CD14-positive monocyte (primary cell): Measurements from ENCODE around the gene GTF2H4. TPM values are rescaled to one million over a fixed set of nuclear protein-coding genes. Genes with fewer than 3 reads are reported as not detected.

Experiments
- DNase-seq, 3 donors: peaks; one replicate each; pipeline ENCODE4 v3.0.0-alpha.2; 2011 to 2022
- H2AFZ ChIP-seq: 2 replicates; pipeline ENCODE4 v1.6.0; 2012; ENCODE audit warnings: mild to moderate bottlenecking, low read depth, low read length, inconsistent platforms; ENCODE audit not compliant: insufficient read depth, poor library complexity, severe bottlenecking
- H3K27ac ChIP-seq, 2 donors: 1 replicate in 1 of 2; 2 replicates in 1 of 2; pipeline ENCODE4 v1.5.1; 2012 to 2013; ENCODE audit warnings: low read length in 2 of 2, control low read depth in 1 of 2, inconsistent platforms in 1 of 2, low read depth in 1 of 2, mild to moderate bottlenecking in 1 of 2
- H3K27me3 ChIP-seq, 2 donors: one replicate each; pipeline versions ENCODE4 v1.6.0 to v1.6.1; 2011 to 2013; ENCODE audit warnings: low read length in 2 of 2; ENCODE audit not compliant: control insufficient read depth in 2 of 2, insufficient read depth in 2 of 2
- H3K36me3 ChIP-seq, 2 donors: replicated peaks in 1 of 2; 1 replicate in 1 of 2; 2 replicates in 1 of 2; pipeline versions ENCODE4 v1.5.1 to v1.6.1; 2012 to 2013; ENCODE audit warnings: low read length in 2 of 2, control low read depth in 1 of 2, inconsistent platforms in 1 of 2, mild to moderate bottlenecking in 1 of 2; ENCODE audit not compliant: insufficient read depth in 2 of 2, control insufficient read depth in 1 of 2
- H3K4me1 ChIP-seq, 2 donors: 1 replicate in 1 of 2; 2 replicates in 1 of 2; pipeline versions ENCODE4 v1.5.1 to v1.6.1; 2012 to 2013; ENCODE audit warnings: low read length in 2 of 2, control low read depth in 1 of 2, inconsistent platforms in 1 of 2, mild to moderate bottlenecking in 1 of 2, moderate library complexity in 1 of 2; ENCODE audit not compliant: insufficient read depth in 2 of 2, control insufficient read depth in 1 of 2
- H3K4me2 ChIP-seq: replicated peaks from 2 replicates; pipeline ENCODE3; 2012; ENCODE audit warnings: low read length, moderate library complexity, mild to moderate bottlenecking; ENCODE audit not compliant: poor library complexity, severe bottlenecking; ENCODE audit errors: extremely low read depth
- H3K4me3 ChIP-seq, 3 experiments: fragments of 200-600 bp in 1 of 3; sonication (generic) in 1 of 3; replicated peaks in 1 of 3; 1 replicate in 2 of 3; 2 replicates in 1 of 3; pipeline ENCODE4 v1.5.1; 2011 to 2013; ENCODE audit warnings: low read length in 3 of 3, mild to moderate bottlenecking in 3 of 3, control low read depth in 2 of 3, low read depth in 2 of 3, inconsistent platforms in 1 of 3, moderate library complexity in 1 of 3
- H3K79me2 ChIP-seq: 2 replicates; pipeline ENCODE4 v1.6.0; 2012; ENCODE audit warnings: mild to moderate bottlenecking, control low read depth, inconsistent platforms, low read length, moderate library complexity; ENCODE audit not compliant: insufficient read depth
- H3K9ac ChIP-seq: 2 replicates; pipeline ENCODE4 v1.6.0; 2017; ENCODE audit warnings: low read length, mild to moderate bottlenecking; ENCODE audit not compliant: insufficient read depth, poor library complexity, severe bottlenecking
- H3K9me3 ChIP-seq, 2 donors: replicated peaks in 1 of 2; 1 replicate in 1 of 2; 2 replicates in 1 of 2; pipeline versions ENCODE4 v1.5.1 to v1.6.1; 2012 to 2013; ENCODE audit warnings: low read length in 2 of 2, control low read depth in 1 of 2; ENCODE audit not compliant: control insufficient read depth in 1 of 2, insufficient read depth in 1 of 2
- H4K20me1 ChIP-seq: 2 replicates; pipeline ENCODE4 v1.6.0; 2012; ENCODE audit warnings: mild to moderate bottlenecking, low read length, control low read depth, moderate library complexity; ENCODE audit not compliant: insufficient read depth
- H3K27ac Mint-ChIP-seq, 7 donors: one replicate each; pipeline ENCODE4 v1.8.0; 2020; ENCODE audit warnings: mild to moderate bottlenecking in 7 of 7, mixed read lengths in 7 of 7, moderate library complexity in 6 of 7, inconsistent platforms in 2 of 7
- H3K27me3 Mint-ChIP-seq, 3 donors: one replicate each; pipeline ENCODE4 v1.8.0; 2021 to 2022; ENCODE audit warnings: low read depth in 3 of 3, mild to moderate bottlenecking in 3 of 3, mixed read lengths in 3 of 3, moderate library complexity in 3 of 3, inconsistent platforms in 1 of 3
- H3K36me3 Mint-ChIP-seq, 2 donors: one replicate each; pipeline ENCODE4 v1.8.0; 2020; ENCODE audit warnings: mixed read lengths in 2 of 2, inconsistent platforms in 1 of 2, mild to moderate bottlenecking in 1 of 2
- H3K4me1 Mint-ChIP-seq: one replicate; pipeline ENCODE4 v1.8.0; 2020; ENCODE audit warnings: mild to moderate bottlenecking, mixed read lengths
- H3K4me3 Mint-ChIP-seq, 2 donors: one replicate each; pipeline ENCODE4 v1.8.0; 2020; ENCODE audit warnings: mild to moderate bottlenecking in 2 of 2, mixed read lengths in 2 of 2, moderate library complexity in 1 of 2
- H3K9me3 Mint-ChIP-seq, 7 donors: one replicate each; pipeline ENCODE4 v1.8.0; 2020 to 2022; ENCODE audit warnings: mixed read lengths in 7 of 7, mild to moderate bottlenecking in 6 of 7, moderate library complexity in 6 of 7, inconsistent platforms in 2 of 7
- CTCF ChIP-seq: fragments of 200-600 bp; IDR thresholded peaks from one replicate; pipeline ENCODE4 v1.8.0; 2022; ENCODE audit warnings: antibody characterized with exemption, mild to moderate bottlenecking
- WGBS: methylation state at CpG from one replicate; pipeline ENCODE4 v1.1.5; 2013; ENCODE audit warnings: missing lambda C conversion rate; ENCODE audit not compliant: insufficient coverage; 5-methylcytosine and 5-hydroxymethylcytosine counted together
- intact Hi-C, 2 donors: fragments of 100-400 bp; cut with micrococcal nuclease; formaldehyde crosslinking; loops; one replicate each; pipeline versions ENCODE4 v1.15.0 to v1.15.1; 2023
- polyA plus RNA-seq, 3 donors: library from polyadenylated mRNA; depleted of rRNA in 1 of 3; unstranded in 2 of 3; stranded (reverse) in 1 of 3; fragments of 300-500 nt in 2 of 3; fragments of >200 nt in 1 of 3; fragmentation: Illumina TruSeq in 2 of 3; gene quantifications; 1 replicate in 2 of 3; 2 replicates in 1 of 3; pipeline ENCODE4 v1.2.3, GENCODE V29; 2012 to 2021

GTF2H4 gene
- polyA plus RNA-seq, 3 donors, result 3.6 to 14.5 (median 6.0) TPM

GRCh38 chr6:30942338-30943060, 34.5 kb downstream of the GTF2H4 start:
- Histone ChIP-seq H3K79me2 (no peaks in the 10 kb centered on the region), H2AFZ (no peak overlapping the region), H3K9me3 (no peaks in the 10 kb centered on the region), H3K9ac (no peak overlapping the region), H4K20me1 (no peaks in the 10 kb centered on the region), H3K4me2 (no peak overlapping the region), H3K27me3 (peaks cover 7 to 16% of the 10 kb centered on the region in 2 donors), H3K27ac (no peak overlapping the region), H3K4me3 (no peak overlapping the region), H3K36me3 (no peaks in the 10 kb centered on the region), H3K4me1 (no peaks in the 10 kb centered on the region)
- Mint-ChIP-seq H3K27me3 (peaks cover 23 to 48% (median 30%) of the 10 kb centered on the region in 3 donors), H3K4me3 (peak overlapping the region in 1 of 2 donors; percentile 33), H3K9me3 (peaks cover 0 to 2% (median 0%) of the 10 kb centered on the region in 7 donors), H3K27ac (no peak overlapping the region), H3K4me1 (peaks cover 9% of the 10 kb centered on the region), H3K36me3 (no peaks in the 10 kb centered on the region)
- intact Hi-C loops, result no loop called here
- peak in 2 of 3 donors; percentile 9 to 30 for DNase-seq
- WGBS, result 12% methylated on average over 9 of the region's 15 CpGs
- peak; percentile 17 for TF ChIP-seq CTCF

GRCh38 chr6:30944051-30944450, 36.0 kb downstream of the GTF2H4 start:
- no peak overlapping the region for H3K4me2 ChIP-seq
- H3K4me1 ChIP-seq, result no peaks in the 10 kb centered on the region
- H2AFZ ChIP-seq, result no peak overlapping the region
- no peak for DNase-seq
- no peak overlapping the region for H3K4me3 ChIP-seq
- no peak overlapping the region for H3K4me3 Mint-ChIP-seq
- WGBS, result no CpG with 5 or more reads among the region's 4 CpGs
- no peaks in the 10 kb centered on the region for H3K36me3 ChIP-seq
- no peak overlapping the region for H3K27ac Mint-ChIP-seq
- H4K20me1 ChIP-seq, result no peaks in the 10 kb centered on the region
- no peaks in the 10 kb centered on the region for H3K9me3 ChIP-seq
- H3K9ac ChIP-seq, result no peak overlapping the region
- H3K27me3 Mint-ChIP-seq, result peaks cover 29 to 57% (median 30%) of the 10 kb centered on the region in 3 donors
- H3K27ac ChIP-seq, result no peak overlapping the region
- no peaks in the 10 kb centered on the region for H3K36me3 Mint-ChIP-seq
- peaks cover 0 to 4% (median 0%) of the 10 kb centered on the region in 7 donors for H3K9me3 Mint-ChIP-seq
- intact Hi-C loops, result no loop called here
- no peak for TF ChIP-seq CTCF
- H3K4me1 Mint-ChIP-seq, result peaks cover 4% of the 10 kb centered on the region
- H3K79me2 ChIP-seq, result no peaks in the 10 kb centered on the region
- H3K27me3 ChIP-seq, result peaks cover 7 to 16% of the 10 kb centered on the region in 2 donors
